K562 (cell line): ENCODE measurements around the gene EXOSC9. TPM values are rescaled to one million over a fixed set of nuclear protein-coding genes. Genes with fewer than 3 reads are reported as not detected.

Experiments
- ATAC-seq: fragments of 200-7000 bp; cut with Tn5 transposase; 3 replicates; pipeline ENCODE4 v1.9.1; 2020; ENCODE audit warnings: moderate library complexity
- BruUV-seq: library from RNA; stranded (reverse); fragments of 400-500 nt; replicated peaks from 2 replicates; lab custom pipeline; 2021; lab: Mats Ljungman, UMichigan
- CTCF ChIA-PET: fragments of 300-600 bp; formaldehyde crosslinking; extraction: SDS; loops from one replicate; lab custom pipeline; 2021; ENCODE audit warnings: low intra/inter-chr PET ratio; lab: Yijun Ruan, JAX
- POLR2A ChIA-PET: fragments of 300-600, 350-650 bp; sonication (Branson Sonifier 250); formaldehyde crosslinking; extraction: SDS; loops from one replicate; lab custom pipeline; 2021; ENCODE audit warnings: antibody characterized with exemption, inconsistent platforms; lab: Yijun Ruan, JAX
- DNase-seq, 4 experiments: peaks; one replicate each; pipeline versions ENCODE4 v3.0.0 to v3.0.0-alpha.2; 2011 to 2018; ENCODE audit warnings: low spot score in 3 of 4, mixed read lengths in 3 of 4; ENCODE audit errors: extremely low read depth in 1 of 4
- FAIRE-seq: peaks from 2 replicates; lab custom pipeline; 2011; peaks lifted over from hg19 to GRCh38; lab: Jason Lieb, UNC
- H2AFZ ChIP-seq: 2 replicates; pipeline ENCODE4 v1.6.0; 2011; ENCODE audit warnings: low read depth, low read length, control low read depth, inconsistent platforms
- H3K27ac ChIP-seq: fragments of 200-600 bp; 3 replicates; pipeline ENCODE4 v1.8.0; 2011; ENCODE audit warnings: low read depth, mild to moderate bottlenecking, control low read depth, inconsistent platforms, low read length, moderate library complexity, mixed read lengths; ENCODE audit errors: extremely low read depth
- H3K27me3 ChIP-seq, 2 experiments: fragments of 300-600 bp in 1 of 2; 2 replicates in 1 of 2; 3 replicates in 1 of 2; pipeline versions ENCODE4 v1.6.0 to v1.8.0; 2011; ENCODE audit warnings: inconsistent platforms in 2 of 2, low read length in 2 of 2, mild to moderate bottlenecking in 1 of 2, mixed read lengths in 1 of 2, moderate library complexity in 1 of 2; ENCODE audit not compliant: control insufficient read depth in 2 of 2, insufficient read depth in 2 of 2
- H3K36me3 ChIP-seq: fragments of 300-600 bp; 3 replicates; pipeline ENCODE4 v1.8.0; 2011; ENCODE audit warnings: mild to moderate bottlenecking, low read length, inconsistent platforms; ENCODE audit not compliant: control insufficient read depth, insufficient read depth
- H3K4me1 ChIP-seq, 2 experiments: fragments of 200-600 bp in 1 of 2; replicated peaks in 1 of 2; 2 replicates in 1 of 2; 3 replicates in 1 of 2; pipeline versions ENCODE4 v1.5.1 to v1.8.0; 2011; ENCODE audit warnings: inconsistent platforms in 2 of 2, low read length in 2 of 2, mild to moderate bottlenecking in 1 of 2, mixed read lengths in 1 of 2, moderate library complexity in 1 of 2; ENCODE audit not compliant: control insufficient read depth in 2 of 2, insufficient read depth in 2 of 2
- H3K4me2 ChIP-seq: 2 replicates; pipeline ENCODE4 v1.6.1; 2011; ENCODE audit warnings: low read length, control low read depth, inconsistent platforms, mixed read lengths; ENCODE audit not compliant: insufficient read depth
- H3K4me3 ChIP-seq: fragments of 200-600 bp; sonication (generic), shearing (Covaris generic); 2 replicates; pipeline ENCODE4 v1.5.1; 2016; ENCODE audit warnings: control low read depth, inconsistent platforms
- H3K79me2 ChIP-seq: fragments of 200-600 bp; 3 replicates; pipeline ENCODE4 v1.8.0; 2011; ENCODE audit warnings: low read length, inconsistent platforms; ENCODE audit not compliant: control insufficient read depth, insufficient read depth
- H3K9ac ChIP-seq, 2 experiments: 2 replicates each; pipeline versions ENCODE4 v1.6.0 to v1.6.1; 2011; ENCODE audit warnings: low read depth in 2 of 2, low read length in 2 of 2, control low read depth in 1 of 2, inconsistent platforms in 1 of 2, mild to moderate bottlenecking in 1 of 2, mixed read lengths in 1 of 2; ENCODE audit not compliant: insufficient read depth in 1 of 2
- H3K9me1 ChIP-seq: one replicate; pipeline ENCODE4 v1.6.0; 2011; ENCODE audit warnings: inconsistent platforms, mild to moderate bottlenecking, low read length, moderate library complexity; ENCODE audit not compliant: control insufficient read depth, insufficient read depth
- H3K9me3 ChIP-seq: replicated peaks from 2 replicates; pipeline ENCODE4 v1.5.1; 2011; ENCODE audit warnings: low read depth, low read length, inconsistent platforms; ENCODE audit not compliant: control insufficient read depth, insufficient read depth
- H4K20me1 ChIP-seq: replicated peaks from 2 replicates; pipeline ENCODE4 v1.6.1; 2011; ENCODE audit warnings: low read length, inconsistent platforms, mixed read lengths; ENCODE audit not compliant: control insufficient read depth, insufficient read depth
- CBX1 ChIP-seq: sonication (generic); IDR thresholded peaks from 2 replicates; pipeline ENCODE4 v1.6.1; 2016; ENCODE audit warnings: antibody characterized with exemption, low read depth, mild to moderate bottlenecking
- CREBBP ChIP-seq: IDR thresholded peaks from one replicate; pipeline ENCODE4 v1.6.1; 2012; ENCODE audit warnings: low read depth, mild to moderate bottlenecking, control low read depth, inconsistent platforms, low read length
- KAT7 ChIP-seq: sonication (generic); formaldehyde crosslinking; IDR thresholded peaks from 2 replicates; pipeline ENCODE4 v1.8.0; 2022; ENCODE audit warnings: missing genetic modification reagents, mild to moderate bottlenecking, borderline replicate concordance
- MITF ChIP-seq: IDR thresholded peaks from 2 replicates; pipeline ENCODE4 v1.6.1; 2014; ENCODE audit warnings: antibody characterized with exemption
- POLR2G ChIP-seq: fragments of 200-400 bp; formaldehyde crosslinking; IDR thresholded peaks from 2 replicates; pipeline ENCODE4 v1.6.1; 2017; ENCODE audit warnings: low read depth, mild to moderate bottlenecking, antibody characterized with exemption, low read length, moderate library complexity
- SAFB2 ChIP-seq: fragments of 200-400 bp; formaldehyde crosslinking; IDR thresholded peaks from 2 replicates; pipeline ENCODE4 v1.6.1; 2018; ENCODE audit warnings: borderline replicate concordance, low read length, low read depth, moderate library complexity; ENCODE audit not compliant: severe bottlenecking
- SLC30A9 ChIP-seq: fragments of 250-450 bp; sonication (Bioruptor Pico); IDR thresholded peaks from 2 replicates; pipeline ENCODE4 v1.8.0; 2022; ENCODE audit warnings: mild to moderate bottlenecking, moderate library complexity
- ZBTB11 ChIP-seq, 3 experiments: fragments of 200-800 bp in 1 of 3; fragments of 250-450 bp in 1 of 3; fragments of 450-650 bp in 1 of 3; sonication (Bioruptor Pico) in 1 of 3; sonication (Bioruptor generic) in 1 of 3; formaldehyde crosslinking in 1 of 3; IDR thresholded peaks; 2 replicates each; pipeline versions ENCODE4 v1.6.1 to v1.8.0; 2016 to 2022; ENCODE audit warnings: mild to moderate bottlenecking in 2 of 3, missing genetic modification characterization in 2 of 3, missing compliant biosample characterization in 1 of 3, moderate library complexity in 1 of 3
- ZHX1 ChIP-seq: fragments of 150-350 bp; conservative IDR thresholded peaks from 2 replicates; pipeline ENCODE4 v1.6.1; 2014; ENCODE audit warnings: low read length
- ZNF212 ChIP-seq: fragments of 450-650 bp; formaldehyde crosslinking; IDR thresholded peaks from 2 replicates; pipeline ENCODE4 v1.4.0; 2020; ENCODE audit warnings: mild to moderate bottlenecking
- ZNF740 ChIP-seq, 3 experiments: fragments of 200-800 bp in 1 of 3; sonication (Bioruptor generic) in 1 of 3; sonication (generic) in 1 of 3; formaldehyde crosslinking in 1 of 3; IDR thresholded peaks; 2 replicates each; pipeline versions ENCODE4 v1.6.1 to v1.8.0; 2016 to 2022; ENCODE audit warnings: mild to moderate bottlenecking in 2 of 3, missing compliant biosample characterization in 2 of 3, missing genetic modification characterization in 2 of 3, missing genetic modification reagents in 1 of 3
- WGBS: fragments of 100-300 bp; shearing (Covaris generic); methylation state at CpG from one replicate; pipeline ENCODE4 v1.1.6; 2016; ENCODE audit warnings: low coverage, mixed read lengths; ENCODE audit not compliant: insufficient coverage; ENCODE audit errors: missing lambda C conversion rate; 5-methylcytosine and 5-hydroxymethylcytosine counted together
- in situ Hi-C: fragments of 300-500 bp; cut with MboI; formaldehyde crosslinking; loops from 4 replicates; pipeline ENCODE4 v1.15.0; 2018; ENCODE audit warnings: inconsistent platforms, mixed read lengths
- intact Hi-C: fragments of 100-400 bp; cut with micrococcal nuclease; formaldehyde crosslinking; loops from 2 replicates; pipeline ENCODE4 v1.14.2; 2022
- polyA plus RNA-seq, 8 experiments: library from polyadenylated mRNA; depleted of rRNA in 4 of 8; stranded (reverse) in 5 of 8; unstranded in 3 of 8; fragments of >200 nt; fragmentation: Nextera tagmentation in 2 of 8; fragmentation: Illumina TruSeq in 1 of 8; extraction: Ambion mirVana in 2 of 8; extraction: Trizol in 1 of 8; gene quantifications; 2 replicates each; pipeline versions ENCODE4 v1.2.1 to v1.2.3, GENCODE V29; 2011 to 2014; ENCODE audit warnings: inconsistent platforms in 1 of 8, missing spikeins in 1 of 8
- total RNA-seq, 7 experiments: library from RNA; depleted of rRNA in 6 of 7; stranded (reverse); fragments of >200 nt in 6 of 7; fragmentation: Illumina TruSeq in 2 of 7; extraction: Trizol in 2 of 7; gene quantifications; 2 replicates each; pipeline versions ENCODE4 v1.2.1 to v1.2.3, GENCODE V29; 2011 to 2021; ENCODE audit warnings: low replicate concordance in 1 of 7

EXOSC9 gene
- total and polyA plus RNA-seq, 9 of the 15 experiments (the other 6 are each of a cell fraction or from before 2014, with no cell fraction given): 64.7 to 166 (median 115) TPM

- in situ Hi-C loops: no loop called here
- H3K27me3 ChIP-seq: no peaks in the 10 kb centered on the region
- no peak for FAIRE-seq
- no peaks in the 10 kb centered on the region for H4K20me1 ChIP-seq
- no peak overlapping the region for H3K4me3 ChIP-seq
- WGBS: 48% methylated on average over 7 of the region's 8 CpGs
- H3K36me3 ChIP-seq: no peaks in the 10 kb centered on the region
- H3K9me3 ChIP-seq: no peaks in the 10 kb centered on the region
- H3K9ac ChIP-seq: no peak overlapping the region
- no TSS peak for BruUV-seq
- no peaks in the 10 kb centered on the region for H3K79me2 ChIP-seq
- intact Hi-C loops: no loop called here
- no peak overlapping the region for H3K27ac ChIP-seq
- H3K4me2 ChIP-seq: no peak overlapping the region
- DNase-seq: no peak
- H2AFZ ChIP-seq: no peak overlapping the region
- H3K4me1 ChIP-seq: peaks cover 0 to 6% of the 10 kb centered on the region in 2 experiments; a peak in 1 of 5 replicates
- no peaks in the 10 kb centered on the region for H3K9me1 ChIP-seq
- ATAC-seq: no peak
- CTCF ChIA-PET: no interaction called here
- POLR2A ChIA-PET: interaction anchor here (1.5 kb wide), 1 partner anchor 15 kb away, joined by 4 read pairs; no protein-coding TSS in a partner anchor
- TF ChIP-seq ZNF212 (CRISPR knock-in tag) (no peak), MITF (no peak), ZBTB11 (CRISPR knock-in tag; IDR thresholded peaks at IDR 0.05) (no peak), SAFB2 (no peak), CBX1 (no peak), ZNF740 (CRISPR knock-in tag; IDR thresholded peaks at IDR 0.05) (no peak), ZNF740 (tag; IDR thresholded peaks at IDR 0.05) (no peak), SLC30A9 (CRISPR knock-in tag) (no peak), KAT7 (CRISPR knock-in tag) (no peak), POLR2G (no peak), ZHX1 (no peak), CREBBP (no peak)
These were observed 22.0 kb upstream of the EXOSC9 start for GRCh38 chr4:121778991-121779628.
